ENCODE measurements around the gene DCANP1. TPM values are rescaled to one million over a fixed set of nuclear protein-coding genes. Genes with fewer than 3 reads are reported as not detected.

DCANP1 gene
- total and polyA plus RNA-seq, 4 experiments from 2014 or later, result not detected

DNA sequence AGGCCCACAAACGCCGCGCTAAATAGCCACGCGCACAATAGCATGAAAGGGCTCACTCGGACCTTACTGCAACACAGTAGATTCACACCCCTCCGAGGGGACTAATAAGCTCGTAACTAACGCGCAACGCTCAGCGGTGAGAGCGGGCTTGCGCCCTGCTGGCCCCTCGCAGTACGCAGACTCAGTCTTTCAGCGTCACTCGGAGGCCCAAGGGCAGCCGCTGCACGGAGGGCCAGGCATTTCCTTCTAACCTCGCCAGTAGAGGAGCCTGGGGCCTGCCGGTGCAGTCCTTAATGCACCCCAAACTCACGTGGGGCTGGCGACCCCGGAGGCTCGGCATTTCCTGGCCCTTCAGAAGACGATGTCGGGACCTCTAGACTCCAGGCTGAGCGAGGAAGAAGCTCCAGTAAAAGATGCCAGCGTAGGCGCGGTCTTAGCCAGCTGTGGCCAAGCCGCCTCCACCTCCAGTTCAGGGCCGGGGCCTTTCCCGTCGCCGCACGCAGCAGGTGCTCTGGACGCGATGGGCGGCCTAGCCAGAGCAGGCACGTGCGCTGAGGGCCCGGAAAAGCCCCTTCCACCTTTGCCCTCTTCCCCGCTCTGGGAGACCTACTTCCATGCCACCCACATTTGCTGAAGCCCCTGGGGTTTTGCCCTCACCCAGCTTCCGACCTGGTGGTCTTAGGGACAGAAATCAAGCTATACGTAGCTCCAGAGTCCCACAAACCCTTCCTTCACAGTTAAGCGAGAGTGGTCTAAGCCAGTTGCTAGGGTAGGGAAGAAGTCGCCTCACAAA is 43.3 kb upstream of the DCANP1 start:
- DNase-seq, result no peak
- H3K4me1 Mint-ChIP-seq, result peaks cover 6 to 13% (median 8%) of the 10 kb centered on the region in 4 donors
- Histone ChIP-seq H3K4me1 (ENCODE audit: insufficient read depth, low read length) (no peaks in the 10 kb centered on the region), H3K9me3 (ENCODE audit: control insufficient read depth in 1 of 2, low read length in 2 of 2) (no peaks in the 10 kb centered on the region), H3K27me3 (ENCODE audit: insufficient read depth, low read length) (peaks cover 17% of the 10 kb centered on the region), H3K4me3 (ENCODE audit: low read length in 2 of 2) (no peak overlapping the region), H3K36me3 (ENCODE audit: insufficient read depth, low read length) (no peaks in the 10 kb centered on the region), H3K27ac (ENCODE audit: low read depth, low read length) (no peak overlapping the region)
- peaks cover 47 to 52% of the 10 kb centered on the region in 2 donors for H3K27me3 Mint-ChIP-seq
- no peaks in the 10 kb centered on the region for H3K9me3 Mint-ChIP-seq
- POLR2A ChIA-PET (ENCODE audit: partially characterized antibody), result no interaction called here
- no peaks in the 10 kb centered on the region for H3K36me3 Mint-ChIP-seq
- H3K4me3 Mint-ChIP-seq, result no peak overlapping the region
- intact Hi-C loops (cut with micrococcal nuclease), result no loop called here
- CTCF ChIA-PET (ENCODE audit: partially characterized antibody), result no interaction called here
- H3K27ac Mint-ChIP-seq, result no peak overlapping the region

DNA sequence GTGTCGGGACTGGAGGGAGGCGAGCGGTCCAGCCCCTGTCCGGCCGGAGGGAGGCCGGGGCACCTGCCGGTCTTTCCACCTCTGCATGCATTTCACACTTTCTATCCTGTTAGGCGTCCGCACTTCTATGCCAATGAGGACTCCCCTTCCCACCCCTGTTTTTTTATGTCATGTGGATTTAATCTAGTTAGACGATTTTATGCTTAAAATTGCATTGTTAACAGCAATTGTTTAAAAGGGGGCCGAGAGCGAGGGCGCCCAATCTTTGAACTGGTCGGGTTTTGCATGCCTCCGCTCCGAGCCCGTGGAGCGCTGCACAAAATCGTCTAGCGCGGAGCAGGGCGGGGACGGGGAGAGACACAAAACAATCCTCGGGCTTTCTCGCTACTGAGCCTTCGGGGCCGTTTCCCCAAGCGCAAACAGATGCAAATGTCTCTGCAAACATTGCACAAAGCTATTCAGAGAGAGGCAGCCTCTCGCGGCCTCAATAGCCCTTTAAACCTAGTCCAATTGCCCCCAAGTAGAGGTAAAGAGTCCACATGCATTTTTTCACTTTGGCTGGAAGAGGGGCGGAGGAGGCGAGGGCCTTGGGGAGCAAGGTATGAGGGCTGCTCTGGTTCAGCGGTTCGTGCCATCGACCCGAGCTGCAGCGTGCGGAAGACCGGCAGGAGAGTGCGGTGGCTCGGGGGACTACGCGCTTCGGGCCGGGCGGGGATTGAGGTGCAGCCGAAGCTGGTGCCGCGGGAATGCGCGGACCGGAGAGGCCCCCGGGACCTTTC is 42.5 kb upstream of the DCANP1 start:
- H3K27me3 Mint-ChIP-seq, result peaks cover 48 to 55% of the 10 kb centered on the region in 2 donors
- intact Hi-C loops (cut with micrococcal nuclease), result no loop called here
- no peaks in the 10 kb centered on the region for H3K36me3 Mint-ChIP-seq
- H3K4me3 Mint-ChIP-seq, result peak overlapping the region in 2 of 8 donors; percentile 55 to 72
- Histone ChIP-seq H3K36me3 (ENCODE audit: insufficient read depth, low read length) (no peaks in the 10 kb centered on the region), H3K9me3 (ENCODE audit: control insufficient read depth in 1 of 2, low read length in 2 of 2) (no peaks in the 10 kb centered on the region), H3K27ac (ENCODE audit: low read depth, low read length) (no peak overlapping the region), H3K4me3 (ENCODE audit: low read length in 2 of 2) (no peak overlapping the region), H3K27me3 (ENCODE audit: insufficient read depth, low read length) (peaks cover 18% of the 10 kb centered on the region), H3K4me1 (ENCODE audit: insufficient read depth, low read length) (no peaks in the 10 kb centered on the region)
- POLR2A ChIA-PET (ENCODE audit: partially characterized antibody), result no interaction called here
- no peaks in the 10 kb centered on the region for H3K9me3 Mint-ChIP-seq
- CTCF ChIA-PET (ENCODE audit: partially characterized antibody), result no interaction called here
- peaks cover 6 to 13% (median 8%) of the 10 kb centered on the region in 4 donors for H3K4me1 Mint-ChIP-seq
- no peak for DNase-seq
- H3K27ac Mint-ChIP-seq, result no peak overlapping the region

DNA sequence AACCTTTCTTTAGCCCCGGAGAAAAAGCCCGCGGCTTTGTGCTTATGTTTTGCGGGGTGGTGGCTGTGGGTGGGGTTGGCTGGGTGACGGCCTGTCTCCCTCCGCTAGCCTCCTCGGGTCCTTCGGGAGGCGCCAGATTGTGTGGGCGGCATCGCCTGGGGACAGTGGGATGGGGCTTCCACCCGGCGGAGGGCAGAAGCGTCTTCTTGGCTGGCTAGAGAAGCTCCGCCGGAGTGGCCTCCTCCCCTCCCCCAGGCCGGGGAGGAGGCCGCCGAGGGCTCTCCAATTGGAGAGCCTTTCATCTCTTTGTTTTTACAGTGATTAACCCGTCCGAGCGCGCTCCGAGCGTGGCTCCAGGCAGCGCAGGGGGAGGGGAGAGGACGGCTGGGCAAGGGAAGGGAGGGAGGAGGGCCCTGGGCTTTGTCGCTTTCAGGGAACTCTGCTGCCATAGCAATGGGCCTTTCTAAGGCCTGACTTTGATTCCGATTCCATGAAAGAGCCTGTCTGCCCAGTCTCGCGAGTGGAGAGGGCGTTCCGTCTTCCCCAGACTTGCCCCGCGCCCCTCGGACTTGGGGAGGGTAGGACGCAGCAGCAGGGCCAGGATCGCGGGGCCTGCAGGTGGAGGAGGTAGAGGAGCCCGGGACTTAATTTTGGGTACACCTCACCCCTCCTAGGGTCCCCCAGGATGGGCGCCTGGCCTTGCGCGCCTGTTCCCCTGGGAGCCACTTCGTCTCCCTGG is 41.7 kb upstream of the DCANP1 start:
- no peaks in the 10 kb centered on the region for H3K36me3 ChIP-seq (ENCODE audit: insufficient read depth, low read length)
- Mint-ChIP-seq H3K4me1 (peaks cover 6 to 13% (median 8%) of the 10 kb centered on the region in 4 donors), H3K36me3 (no peaks in the 10 kb centered on the region), H3K4me3 (peak overlapping the region in 1 of 8 donors; percentile 52), H3K27me3 (peaks cover 51% of the 10 kb centered on the region in 2 donors), H3K27ac (no peak overlapping the region), H3K9me3 (no peaks in the 10 kb centered on the region)
- ChIA-PET CTCF (ENCODE audit: partially characterized antibody) (no interaction called here), POLR2A (ENCODE audit: partially characterized antibody) (no interaction called here)
- no peaks in the 10 kb centered on the region for H3K4me1 ChIP-seq (ENCODE audit: insufficient read depth, low read length)
- H3K27me3 ChIP-seq (ENCODE audit: insufficient read depth, low read length), result peaks cover 18% of the 10 kb centered on the region
- no peak overlapping the region for H3K4me3 ChIP-seq (ENCODE audit: low read length in 2 of 2)
- no peaks in the 10 kb centered on the region for H3K9me3 ChIP-seq (ENCODE audit: control insufficient read depth in 1 of 2, low read length in 2 of 2)
- intact Hi-C loops (cut with micrococcal nuclease), result no loop called here
- no peak overlapping the region for H3K27ac ChIP-seq (ENCODE audit: low read depth, low read length)
- DNase-seq, result no peak

DNA sequence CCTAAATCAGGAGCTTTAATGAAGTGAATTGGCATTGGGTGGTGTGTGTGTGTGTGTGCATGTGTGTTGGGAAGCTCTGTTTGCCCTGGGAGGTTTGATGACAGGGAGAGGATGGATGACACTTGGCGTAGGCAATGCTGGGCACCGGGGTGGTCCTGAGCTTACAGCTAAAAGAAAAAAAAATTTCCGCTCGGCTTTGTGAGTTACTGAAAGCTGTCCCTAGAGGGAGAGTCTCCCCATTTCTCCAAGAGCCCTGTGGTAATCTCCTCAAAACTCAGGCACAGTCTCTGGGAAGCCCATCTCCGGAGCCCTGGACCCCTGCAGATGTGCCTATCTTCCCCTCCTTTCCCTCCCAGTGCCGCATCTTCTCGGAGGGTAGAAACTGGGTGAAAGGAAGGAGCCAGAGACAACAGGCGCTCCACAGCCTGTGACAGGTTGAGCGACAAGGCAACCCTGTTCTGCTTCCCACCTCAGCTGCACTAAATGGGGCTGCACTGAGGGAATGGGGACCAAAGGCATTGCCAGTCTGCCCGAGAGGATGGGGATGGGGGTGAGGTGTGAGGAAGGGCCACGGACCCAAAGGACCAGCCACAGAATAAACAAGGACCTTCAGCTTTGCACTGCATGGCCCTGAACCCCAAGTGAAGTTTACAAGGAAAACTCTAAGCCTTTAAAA is 40.8 kb upstream of the DCANP1 start:
- ChIA-PET CTCF (ENCODE audit: partially characterized antibody) (interaction anchor here (0.8 to 1.1 kb wide), 2 partner anchors 27 to 77 kb away, joined by 3 to 4 read pairs; no protein-coding TSS in a partner anchor), POLR2A (ENCODE audit: partially characterized antibody) (no interaction called here)
- H3K36me3 ChIP-seq (ENCODE audit: insufficient read depth, low read length), result no peaks in the 10 kb centered on the region
- no peak for DNase-seq
- Mint-ChIP-seq H3K36me3 (no peaks in the 10 kb centered on the region), H3K4me3 (no peak overlapping the region), H3K27me3 (peaks cover 49 to 52% of the 10 kb centered on the region in 2 donors), H3K9me3 (no peaks in the 10 kb centered on the region), H3K27ac (no peak overlapping the region), H3K4me1 (peaks cover 6 to 13% (median 8%) of the 10 kb centered on the region in 4 donors)
- H3K27me3 ChIP-seq (ENCODE audit: insufficient read depth, low read length), result peaks cover 15% of the 10 kb centered on the region
- intact Hi-C loops (cut with micrococcal nuclease), result no loop called here
- H3K27ac ChIP-seq (ENCODE audit: low read depth, low read length), result no peak overlapping the region
- no peak overlapping the region for H3K4me3 ChIP-seq (ENCODE audit: low read length in 2 of 2)
- no peaks in the 10 kb centered on the region for H3K4me1 ChIP-seq (ENCODE audit: insufficient read depth, low read length)
- H3K9me3 ChIP-seq (ENCODE audit: control insufficient read depth in 1 of 2, low read length in 2 of 2), result no peaks in the 10 kb centered on the region

DNA sequence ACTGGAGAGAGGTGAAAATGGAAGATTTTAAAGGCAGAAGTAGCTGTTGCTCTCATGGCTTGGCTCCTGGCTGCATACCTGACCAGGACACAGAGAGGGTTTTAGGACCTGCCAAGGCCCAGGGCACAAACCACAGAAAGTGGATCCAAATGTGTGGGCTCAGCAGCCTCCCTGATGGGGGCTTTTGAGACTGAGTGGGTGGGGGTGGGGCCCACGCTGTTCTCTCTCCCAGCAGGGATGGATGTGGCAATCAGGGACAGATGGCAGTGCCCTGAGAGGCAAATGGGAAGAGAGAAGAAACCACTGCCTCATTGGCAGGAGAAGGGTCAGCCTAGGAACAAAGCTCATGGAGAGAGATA is 39.9 kb upstream of the DCANP1 start:
- no peak for DNase-seq
- Mint-ChIP-seq H3K36me3 (no peaks in the 10 kb centered on the region), H3K27ac (no peak overlapping the region), H3K9me3 (no peaks in the 10 kb centered on the region), H3K4me1 (peaks cover 6 to 13% (median 8%) of the 10 kb centered on the region in 4 donors), H3K27me3 (peaks cover 43% of the 10 kb centered on the region in 2 donors), H3K4me3 (no peak overlapping the region)
- no peaks in the 10 kb centered on the region for H3K9me3 ChIP-seq (ENCODE audit: control insufficient read depth in 1 of 2, low read length in 2 of 2)
- POLR2A ChIA-PET (ENCODE audit: partially characterized antibody), result no interaction called here
- intact Hi-C loops (cut with micrococcal nuclease), result no loop called here
- H3K4me1 ChIP-seq (ENCODE audit: insufficient read depth, low read length), result no peaks in the 10 kb centered on the region
- H3K36me3 ChIP-seq (ENCODE audit: insufficient read depth, low read length), result no peaks in the 10 kb centered on the region
- H3K27me3 ChIP-seq (ENCODE audit: insufficient read depth, low read length), result peaks cover 14% of the 10 kb centered on the region
- CTCF ChIA-PET (ENCODE audit: partially characterized antibody), result interaction anchor here (0.8 to 1.1 kb wide), 2 partner anchors 26 to 78 kb away, joined by 3 to 4 read pairs; no protein-coding TSS in a partner anchor
- no peak overlapping the region for H3K4me3 ChIP-seq (ENCODE audit: low read length in 2 of 2)
- no peak overlapping the region for H3K27ac ChIP-seq (ENCODE audit: low read depth, low read length)

DNA sequence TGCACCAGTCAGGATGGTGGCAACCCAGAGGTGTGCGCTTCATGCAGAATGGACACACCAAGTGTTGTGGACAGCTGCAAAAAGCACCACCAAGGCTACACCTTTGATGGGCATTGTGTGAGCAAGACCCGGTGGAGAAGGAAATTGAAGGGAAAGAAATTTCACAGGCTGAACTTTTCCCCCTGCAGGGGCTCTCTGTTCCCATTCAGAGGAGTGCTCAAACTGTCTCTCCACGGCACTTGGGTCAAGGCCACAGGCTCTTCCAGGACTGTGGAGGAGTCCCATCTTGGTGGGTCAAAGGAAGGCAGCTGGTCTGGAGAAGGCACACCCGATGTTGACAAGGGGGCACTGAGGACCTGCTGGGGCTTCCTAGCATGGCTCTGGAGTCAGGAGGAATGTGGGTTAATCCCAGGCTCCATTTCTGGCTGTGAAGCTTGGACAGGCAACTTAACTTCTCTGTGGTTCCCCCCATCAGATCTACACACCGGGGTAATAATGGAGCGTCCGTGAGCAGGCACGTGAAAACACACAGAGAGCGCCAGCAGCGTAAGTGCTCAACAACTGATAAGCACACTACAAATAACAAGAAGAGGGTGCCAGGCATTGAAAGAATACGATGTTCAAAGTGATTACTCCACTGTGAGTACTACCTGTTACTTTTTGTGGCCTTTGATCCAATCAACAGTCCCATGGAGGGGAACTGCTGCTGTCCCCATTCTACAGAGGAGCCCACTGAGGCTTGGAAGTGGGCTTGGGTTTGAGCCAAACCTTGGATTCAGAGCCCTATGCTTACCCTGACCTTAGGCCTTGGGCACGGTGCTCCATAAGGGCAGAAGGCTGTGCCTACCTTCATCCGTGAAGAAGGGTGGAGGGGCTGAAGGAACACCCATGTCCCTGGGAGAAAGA is 39.2 kb upstream of the DCANP1 start:
- H3K27me3 Mint-ChIP-seq, result peaks cover 43% of the 10 kb centered on the region in 2 donors
- ChIA-PET POLR2A (ENCODE audit: partially characterized antibody) (no interaction called here), CTCF (ENCODE audit: partially characterized antibody) (no interaction called here)
- H3K27me3 ChIP-seq (ENCODE audit: insufficient read depth, low read length), result peaks cover 14% of the 10 kb centered on the region
- H3K4me1 Mint-ChIP-seq, result peaks cover 6 to 13% (median 8%) of the 10 kb centered on the region in 4 donors
- no peak overlapping the region for H3K27ac ChIP-seq (ENCODE audit: low read depth, low read length)
- no peaks in the 10 kb centered on the region for H3K36me3 Mint-ChIP-seq
- no peak for DNase-seq
- no peak overlapping the region for H3K4me3 Mint-ChIP-seq
- intact Hi-C loops (cut with micrococcal nuclease), result no loop called here
- H3K4me1 ChIP-seq (ENCODE audit: insufficient read depth, low read length), result no peaks in the 10 kb centered on the region
- no peak overlapping the region for H3K4me3 ChIP-seq (ENCODE audit: low read length in 2 of 2)
- no peak overlapping the region for H3K27ac Mint-ChIP-seq
- H3K9me3 Mint-ChIP-seq, result no peaks in the 10 kb centered on the region
- H3K36me3 ChIP-seq (ENCODE audit: insufficient read depth, low read length), result no peaks in the 10 kb centered on the region
- H3K9me3 ChIP-seq (ENCODE audit: control insufficient read depth in 1 of 2, low read length in 2 of 2), result no peaks in the 10 kb centered on the region
